ENCODE data around the gene UBTD2.
A peak's percentile ranks its signal among the peaks of the same experiment; 100 is the strongest.

GRCh38 chr5:172173564-172174153 is 109.9 kb downstream of the UBTD2 start:
- TF ChIP-seq RCOR1 (conservative IDR thresholded peaks at IDR 0.05; ENCODE audit: low read depth, low read length), result no peak
- peak; percentile 42; the same call in 1 of the 2 replicates for TF ChIP-seq POLR2A (IDR thresholded peaks at IDR 0.05; ENCODE audit: low read depth, low read length)
- no peak for TF ChIP-seq MXI1 (IDR thresholded peaks at IDR 0.05; ENCODE audit: low read depth, low read length)
- TF ChIP-seq CHD4 (IDR thresholded peaks at IDR 0.05), result no peak
- no peak for TF ChIP-seq ZNF622 (IDR thresholded peaks at IDR 0.05)
